Hippocampal formation (tissue), 2 donors: ENCODE results near the gene TMEM132D.
A peak's percentile ranks its signal among the peaks of the same experiment; 100 is the strongest.

ENCODE experiments used
- DNase-seq, 2 donors: peaks; one replicate each; lab custom pipeline; 2025; lab: John Stamatoyannopoulos, UW

The TMEM132D gene

GRCh38 chr12:129534966-129535750 lies 368.7 kb downstream of the TMEM132D start:
- DNase-seq: no peak

DNA sequence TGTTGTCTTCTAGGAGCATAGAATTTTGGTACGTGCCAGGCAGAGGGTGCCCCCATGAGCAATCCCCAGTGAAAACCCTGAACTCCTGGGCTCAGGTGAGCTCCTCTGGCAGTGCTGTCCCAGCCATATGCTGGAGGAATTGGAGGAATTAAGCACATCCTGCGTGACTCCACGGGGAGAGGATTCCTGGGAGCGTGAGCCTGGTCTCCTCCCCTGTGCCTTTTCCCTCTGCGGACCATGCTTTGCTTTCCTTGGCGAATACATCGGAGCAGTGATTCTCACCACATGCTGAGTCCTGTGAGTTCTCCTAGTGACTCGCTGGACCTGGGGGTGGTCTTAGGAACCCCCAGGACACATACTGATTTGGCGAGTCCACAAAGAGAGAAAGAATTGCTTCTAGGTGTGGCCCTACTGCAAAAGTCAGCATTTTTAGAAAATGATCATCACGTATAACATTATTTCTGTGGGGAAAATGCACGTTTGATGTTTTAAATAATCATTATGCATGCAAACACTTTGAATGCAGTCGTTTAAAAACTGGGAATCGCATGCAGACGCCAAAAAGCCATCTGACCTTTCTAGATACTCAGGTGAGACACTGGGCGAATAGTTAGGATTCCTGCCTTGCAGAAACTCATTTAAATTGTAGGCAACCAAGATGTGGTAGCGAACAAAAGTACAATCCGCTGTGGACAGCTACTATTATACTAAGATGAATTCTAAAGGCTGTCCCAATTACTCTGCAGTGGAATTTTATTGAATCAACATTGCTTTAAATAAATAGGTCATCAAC lies 370.9 kb downstream of the TMEM132D start:
- DNase-seq: no peak

DNA sequence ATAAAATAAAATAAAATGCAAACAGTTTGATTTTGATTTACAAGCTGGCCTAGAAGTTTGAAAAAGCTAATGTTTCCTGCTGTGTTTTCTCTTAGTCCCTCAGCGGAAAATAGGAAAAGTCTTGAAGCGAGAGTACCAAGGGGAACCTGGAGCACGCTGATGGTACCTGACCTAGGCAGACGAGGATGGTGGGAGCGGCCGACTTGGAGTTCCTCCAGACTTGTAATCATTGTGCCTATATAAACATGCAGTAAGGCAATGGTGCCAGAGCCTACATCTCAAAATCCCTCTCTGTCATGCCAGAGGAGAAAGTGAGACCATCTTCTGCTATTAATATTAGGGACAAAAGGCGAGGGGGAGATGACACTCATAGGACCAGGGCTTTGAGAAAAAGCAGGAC lies 371.7 kb downstream of the TMEM132D start:
- DNase-seq: no peak

GRCh38 chr12:129530984-129531383 lies 372.8 kb downstream of the TMEM132D start:
- no peak for DNase-seq

GRCh38 chr12:129530517-129530916 lies 373.3 kb downstream of the TMEM132D start:
- no peak for DNase-seq

- DNase-seq: no peak
Observed at GRCh38 chr12:129527506-129527905, 376.3 kb downstream of the TMEM132D start.

- DNase-seq: no peak
Observed at GRCh38 chr12:129523621-129524020, 380.2 kb downstream of the TMEM132D start.

DNA sequence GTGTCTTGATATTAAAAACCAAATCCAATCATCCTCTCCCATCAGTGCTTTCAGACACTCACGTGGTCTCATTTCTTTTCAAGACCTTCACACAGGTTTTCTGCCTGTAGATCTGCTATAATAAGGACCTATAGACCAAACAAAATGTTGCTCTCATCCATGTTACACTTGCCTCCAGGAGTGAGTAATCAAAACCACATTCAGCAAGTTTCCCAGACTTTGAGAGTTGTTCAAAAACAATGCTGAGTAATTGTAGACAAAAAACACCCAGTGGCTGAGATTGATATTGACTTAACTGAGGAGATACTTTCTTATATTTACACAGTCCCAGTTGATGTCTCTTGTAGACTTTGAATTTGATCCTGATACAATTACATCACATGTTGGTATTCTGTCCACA lies 383.1 kb downstream of the TMEM132D start:
- no peak for DNase-seq

- no peak for DNase-seq
Observed at GRCh38 chr12:129503802-129504201, 400.0 kb downstream of the TMEM132D start.

DNA sequence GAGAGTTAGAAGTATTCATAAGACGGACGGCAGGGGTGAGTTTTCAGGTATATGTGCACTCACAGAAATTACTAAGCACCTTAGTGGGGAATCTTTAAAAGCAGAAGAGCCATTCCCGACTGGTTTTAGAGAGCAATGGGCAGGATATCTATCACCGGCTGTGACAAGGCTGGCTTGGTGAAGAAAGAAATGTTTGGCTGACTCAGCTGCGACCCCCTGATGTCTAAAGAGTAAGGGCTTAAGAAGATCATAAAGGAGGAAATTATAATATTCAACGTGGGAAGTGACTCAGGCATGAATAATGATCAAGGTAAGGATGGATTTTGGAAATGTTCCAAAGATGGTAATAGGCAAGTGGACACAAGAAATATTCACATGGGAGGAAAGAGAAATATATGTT lies 407.6 kb downstream of the TMEM132D start:
- no peak for DNase-seq

GRCh38 chr12:129494766-129495165 lies 409.1 kb downstream of the TMEM132D start:
- no peak for DNase-seq

GRCh38 chr12:129494260-129494659 lies 409.6 kb downstream of the TMEM132D start:
- DNase-seq: no peak

DNA sequence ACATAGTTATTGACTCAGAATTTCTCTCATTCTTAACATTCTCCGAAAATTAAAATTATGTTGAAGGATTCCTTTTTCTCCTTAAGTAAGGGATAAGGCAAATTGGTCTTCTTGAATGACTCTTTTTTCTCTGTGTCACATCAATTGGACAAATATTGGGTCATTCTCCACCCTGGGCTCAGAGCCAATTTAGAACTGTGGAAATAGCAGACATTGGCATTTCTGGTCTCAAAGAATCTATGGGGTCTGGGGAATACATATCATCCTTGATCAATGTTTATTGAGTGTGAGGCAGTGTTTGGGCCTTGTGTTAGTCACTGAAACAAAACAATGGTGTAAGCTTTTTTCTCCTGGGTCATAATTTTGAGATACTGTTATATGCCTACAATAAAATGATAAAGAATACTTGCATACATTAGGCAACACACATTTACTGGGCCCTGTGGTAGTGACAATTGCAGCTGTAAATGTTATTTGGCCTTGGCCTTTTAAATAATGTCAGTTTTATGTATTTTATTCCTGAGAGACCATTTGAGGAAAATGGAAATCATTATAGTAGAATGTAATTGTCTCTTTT lies 414.6 kb downstream of the TMEM132D start:
- DNase-seq: no peak

- DNase-seq: no peak
Observed at GRCh38 chr12:129486931-129487330, 416.9 kb downstream of the TMEM132D start.

DNA sequence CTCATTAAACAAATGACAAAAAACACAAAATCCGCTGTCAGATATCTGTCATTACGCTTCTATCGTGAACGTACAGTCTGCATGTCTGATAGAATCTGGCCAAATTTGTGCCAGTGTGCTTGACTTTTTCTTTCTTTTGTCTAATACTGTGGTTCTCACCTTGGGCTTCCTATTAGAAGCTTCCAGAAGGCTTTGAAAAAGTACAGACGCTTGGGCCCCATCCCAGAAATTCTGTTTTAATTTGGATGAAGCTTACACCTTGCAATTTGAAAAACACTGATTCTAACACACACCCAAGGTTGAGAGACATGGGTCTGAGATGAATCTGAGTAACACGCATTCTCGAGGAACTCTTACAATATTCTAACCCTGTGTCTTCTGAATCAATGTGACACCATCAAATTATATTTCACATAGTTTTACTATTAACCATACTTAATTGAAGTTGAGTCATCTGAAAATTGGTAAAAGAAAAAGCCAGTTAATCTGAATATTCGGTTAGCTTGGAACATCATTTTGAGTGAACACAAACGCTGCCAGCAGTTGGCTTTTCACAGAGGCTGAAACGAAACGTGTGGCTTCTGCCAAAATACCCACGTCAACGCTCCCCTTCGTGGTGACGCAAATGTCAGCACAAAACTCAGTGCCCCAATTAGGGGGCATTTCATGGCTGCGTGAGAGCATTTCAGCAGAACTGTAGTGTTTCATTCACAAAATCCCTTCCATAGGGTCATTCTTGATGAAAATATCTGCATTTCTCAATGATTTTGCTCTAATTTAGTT lies 420.5 kb downstream of the TMEM132D start:
- peak in 1 of 2 donors; percentile 2 for DNase-seq

- no peak for DNase-seq
Observed at GRCh38 chr12:129481921-129482320, 421.9 kb downstream of the TMEM132D start.

DNA sequence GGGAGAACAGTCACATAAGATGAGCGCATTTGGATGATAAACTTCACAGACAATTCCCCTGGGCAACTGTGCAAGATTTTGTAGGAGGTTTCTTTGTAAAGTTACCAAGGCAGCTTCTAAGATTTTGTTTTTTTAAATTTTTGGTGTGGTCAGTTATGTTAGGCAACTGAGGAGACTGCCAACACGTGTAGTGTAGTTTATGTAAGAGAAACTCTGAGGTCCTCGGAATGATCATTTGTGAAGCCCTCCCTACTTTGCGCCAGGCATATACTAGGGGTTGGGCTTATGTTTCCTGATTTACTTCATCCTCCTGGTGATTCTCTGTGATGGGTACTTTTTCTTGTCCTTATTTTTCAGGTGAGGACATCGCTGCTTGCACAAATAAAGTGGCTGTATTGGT lies 433.6 kb downstream of the TMEM132D start:
- no peak for DNase-seq

GRCh38 chr12:129467726-129468125 lies 436.1 kb downstream of the TMEM132D start:
- DNase-seq: no peak

DNA sequence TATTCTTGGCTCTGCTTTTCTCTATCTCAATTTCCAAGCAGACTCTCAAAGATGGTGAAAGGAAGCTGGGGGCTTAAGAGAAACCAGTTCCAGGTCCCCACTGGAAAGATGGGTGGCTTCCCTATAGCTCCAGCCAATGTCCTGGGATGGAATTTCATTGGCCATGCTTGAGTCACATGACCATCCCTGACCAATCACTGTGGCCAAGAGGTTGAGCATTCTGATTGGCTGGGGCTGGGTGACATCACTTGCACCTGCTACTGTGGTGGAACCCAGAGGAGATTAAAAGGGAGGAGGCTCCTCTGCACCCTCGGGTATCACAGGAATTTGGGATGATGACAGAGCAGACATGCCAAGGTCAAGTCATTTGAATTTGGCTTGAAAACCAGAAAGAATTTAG lies 436.5 kb downstream of the TMEM132D start:
- no peak for DNase-seq

GRCh38 chr12:129466499-129466898 lies 437.3 kb downstream of the TMEM132D start:
- DNase-seq: no peak

DNA sequence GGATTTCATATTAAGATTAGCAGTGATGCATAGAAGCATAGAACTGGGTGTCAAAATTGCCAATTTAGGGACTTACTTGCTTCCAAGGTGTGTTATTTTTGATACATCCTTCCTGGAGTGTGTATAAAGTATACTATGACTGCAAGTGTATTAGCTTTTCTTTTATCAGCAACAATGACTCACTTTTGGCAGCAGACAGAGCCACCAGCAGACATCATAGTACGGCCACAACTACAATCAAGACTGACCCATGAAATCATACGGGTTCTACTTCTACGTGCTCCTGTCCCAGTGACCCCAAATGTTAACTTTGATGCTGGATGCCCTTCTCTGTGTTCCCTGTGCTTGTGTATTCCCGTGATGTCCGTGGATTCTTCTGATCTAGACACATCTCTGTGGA lies 443.9 kb downstream of the TMEM132D start:
- no peak for DNase-seq

DNA sequence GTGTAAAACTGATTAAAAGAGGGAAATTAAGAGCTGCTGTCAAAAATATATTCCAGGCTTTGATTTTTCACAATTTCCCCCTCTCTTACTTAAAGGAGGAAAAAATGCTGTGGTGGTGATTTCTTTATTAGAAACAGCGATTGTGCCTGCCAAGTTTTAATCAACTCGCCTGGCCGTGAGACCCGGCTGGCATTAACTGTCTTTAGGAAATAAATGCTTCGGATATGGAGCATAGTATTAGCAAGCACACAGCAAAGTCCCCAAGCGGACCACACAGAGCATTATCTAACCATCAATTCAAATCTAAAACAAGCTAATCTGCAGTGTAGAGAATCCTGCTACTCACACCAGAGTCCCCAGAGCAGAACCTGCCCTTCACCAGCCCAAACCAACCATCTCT lies 457.1 kb downstream of the TMEM132D start:
- DNase-seq: no peak
